GM10266 (cell line): Measurements from ENCODE around the gene ENAM.
A peak's percentile ranks its signal among the peaks of the same experiment; 100 is the strongest.
"Not testable (repeated sequence)": the region's sequence is repeated elsewhere in the genome, so short reads cannot be mapped to it uniquely, and the experiment has no call there.

Source experiments
- DNase-seq: peaks from one replicate; pipeline ENCODE4 v3.0.0; 2012; ENCODE audit errors: extremely low spot score
- TF ChIP-seq, protein P1 (sequence below): IDR thresholded peaks from 2 replicates; pipeline ENCODE4 v1.5.1; 2012; ENCODE audit warnings: mild to moderate bottlenecking, low read depth; ENCODE audit not compliant: control insufficient read depth, insufficient read depth; ENCODE audit errors: missing control alignments

Gene ENAM

DNA sequence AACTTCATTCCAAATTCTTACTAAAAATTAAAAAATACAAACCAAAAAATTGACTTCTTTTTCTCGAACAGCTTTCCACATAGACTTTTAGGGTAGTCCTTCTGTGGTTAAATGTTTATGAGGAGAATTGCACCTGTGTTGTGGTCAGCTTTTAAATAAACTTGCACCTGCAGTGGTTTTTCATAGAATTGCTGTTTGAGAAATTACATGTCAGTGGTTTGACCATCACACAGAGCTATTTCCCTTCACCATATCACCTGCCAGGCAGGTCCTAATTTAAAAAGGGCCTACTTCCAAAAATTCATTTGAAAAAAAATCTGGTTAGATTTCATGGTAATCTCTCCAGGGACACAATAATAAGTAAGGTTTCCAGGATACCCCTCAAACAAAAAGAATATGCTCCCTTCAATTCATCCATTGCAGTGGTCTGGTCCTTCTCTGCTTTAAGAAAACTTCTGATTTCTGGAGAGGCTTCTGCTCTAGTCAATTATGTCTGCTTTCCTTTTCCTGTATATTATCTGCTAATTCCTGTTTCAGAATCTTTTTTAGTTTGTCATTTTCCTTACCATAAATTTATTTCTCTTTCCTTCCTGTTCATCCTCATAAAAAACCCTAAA, 49.9 kb downstream of the ENAM start:
- peak; percentile 12 for DNase-seq
- TF ChIP-seq, protein P1, sequence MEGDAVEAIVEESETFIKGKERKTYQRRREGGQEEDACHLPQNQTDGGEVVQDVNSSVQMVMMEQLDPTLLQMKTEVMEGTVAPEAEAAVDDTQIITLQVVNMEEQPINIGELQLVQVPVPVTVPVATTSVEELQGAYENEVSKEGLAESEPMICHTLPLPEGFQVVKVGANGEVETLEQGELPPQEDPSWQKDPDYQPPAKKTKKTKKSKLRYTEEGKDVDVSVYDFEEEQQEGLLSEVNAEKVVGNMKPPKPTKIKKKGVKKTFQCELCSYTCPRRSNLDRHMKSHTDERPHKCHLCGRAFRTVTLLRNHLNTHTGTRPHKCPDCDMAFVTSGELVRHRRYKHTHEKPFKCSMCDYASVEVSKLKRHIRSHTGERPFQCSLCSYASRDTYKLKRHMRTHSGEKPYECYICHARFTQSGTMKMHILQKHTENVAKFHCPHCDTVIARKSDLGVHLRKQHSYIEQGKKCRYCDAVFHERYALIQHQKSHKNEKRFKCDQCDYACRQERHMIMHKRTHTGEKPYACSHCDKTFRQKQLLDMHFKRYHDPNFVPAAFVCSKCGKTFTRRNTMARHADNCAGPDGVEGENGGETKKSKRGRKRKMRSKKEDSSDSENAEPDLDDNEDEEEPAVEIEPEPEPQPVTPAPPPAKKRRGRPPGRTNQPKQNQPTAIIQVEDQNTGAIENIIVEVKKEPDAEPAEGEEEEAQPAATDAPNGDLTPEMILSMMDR: no peak

DNA sequence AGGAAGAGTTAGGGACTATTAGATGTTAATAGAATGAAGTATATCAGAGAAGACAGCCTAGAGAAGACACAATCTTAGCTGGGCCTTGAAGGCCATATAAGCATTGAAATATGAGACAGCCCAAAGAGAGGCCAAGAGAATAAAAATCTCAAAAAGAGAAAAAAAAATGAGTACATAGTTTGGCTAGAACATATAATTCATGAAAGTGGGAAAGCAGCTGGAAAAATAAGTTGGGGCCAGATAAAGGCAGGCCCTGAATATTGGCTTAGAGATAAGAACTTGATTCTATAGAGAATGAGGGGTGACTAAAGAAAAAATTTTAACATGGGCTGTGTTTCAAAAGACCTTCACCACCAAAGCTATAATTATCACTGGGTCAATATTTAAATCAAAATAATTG, 52.4 kb downstream of the ENAM start:
- TF ChIP-seq, protein P1: no peak
- no peak for DNase-seq

DNA sequence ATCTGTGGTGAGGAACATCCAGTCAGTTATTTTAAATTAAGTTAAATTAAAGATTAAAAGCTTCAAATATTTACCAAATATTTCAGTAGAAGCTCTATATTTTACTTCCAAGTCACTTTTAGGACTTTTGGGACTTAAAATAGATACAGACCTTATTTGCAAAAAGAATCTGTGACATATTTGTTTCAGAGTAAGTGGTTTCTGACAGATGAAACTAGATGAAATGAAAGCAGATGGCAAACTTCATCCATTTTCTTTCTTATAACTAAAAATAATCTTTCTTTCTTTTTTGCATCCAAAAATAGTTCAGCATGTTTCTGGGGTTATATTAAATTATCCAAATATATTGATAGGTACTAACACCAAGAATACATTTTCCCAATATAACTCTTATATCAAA, 53.2 kb downstream of the ENAM start:
- TF ChIP-seq, protein P1: no peak
- peak; percentile 24 for DNase-seq

DNA sequence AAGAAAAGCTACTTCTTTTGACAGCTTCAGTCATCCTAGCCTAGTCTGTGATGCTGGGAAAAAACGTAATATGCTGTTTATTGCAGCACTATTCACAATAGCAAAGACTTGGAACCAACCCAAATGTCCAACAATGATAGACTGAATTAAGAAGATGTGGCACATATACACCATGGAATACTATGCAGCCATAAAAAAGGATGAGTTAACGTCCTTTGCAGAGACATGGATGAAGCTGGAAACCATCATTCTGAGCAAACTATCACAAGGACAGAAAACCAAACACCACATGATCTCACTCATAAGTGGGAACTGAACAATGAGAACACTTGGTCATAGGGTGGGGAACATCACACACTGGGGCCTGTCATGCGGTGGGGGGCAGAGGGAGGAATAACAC, 53.6 kb downstream of the ENAM start:
- not testable (repeated sequence) for DNase-seq

DNA sequence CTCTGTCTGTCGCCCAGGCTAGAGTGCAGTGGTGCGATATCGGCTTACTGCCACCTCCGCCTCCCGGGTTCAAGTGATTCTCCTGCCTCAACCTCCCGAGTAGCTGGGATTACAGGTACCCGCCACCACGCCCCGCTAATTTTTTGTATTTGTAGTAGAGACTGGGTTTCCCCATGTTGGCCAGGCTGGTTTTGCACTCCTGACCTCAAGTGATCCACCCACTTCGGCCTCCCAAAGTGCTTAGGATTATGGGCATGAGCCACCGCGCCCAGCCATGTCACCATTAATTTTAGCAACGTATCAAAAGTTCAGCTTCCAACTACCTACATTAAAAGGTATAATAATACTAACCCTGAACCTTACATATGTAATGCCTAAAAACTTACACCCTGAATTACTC, 58.8 kb downstream of the ENAM start:
- TF ChIP-seq, protein P1: no peak

DNA sequence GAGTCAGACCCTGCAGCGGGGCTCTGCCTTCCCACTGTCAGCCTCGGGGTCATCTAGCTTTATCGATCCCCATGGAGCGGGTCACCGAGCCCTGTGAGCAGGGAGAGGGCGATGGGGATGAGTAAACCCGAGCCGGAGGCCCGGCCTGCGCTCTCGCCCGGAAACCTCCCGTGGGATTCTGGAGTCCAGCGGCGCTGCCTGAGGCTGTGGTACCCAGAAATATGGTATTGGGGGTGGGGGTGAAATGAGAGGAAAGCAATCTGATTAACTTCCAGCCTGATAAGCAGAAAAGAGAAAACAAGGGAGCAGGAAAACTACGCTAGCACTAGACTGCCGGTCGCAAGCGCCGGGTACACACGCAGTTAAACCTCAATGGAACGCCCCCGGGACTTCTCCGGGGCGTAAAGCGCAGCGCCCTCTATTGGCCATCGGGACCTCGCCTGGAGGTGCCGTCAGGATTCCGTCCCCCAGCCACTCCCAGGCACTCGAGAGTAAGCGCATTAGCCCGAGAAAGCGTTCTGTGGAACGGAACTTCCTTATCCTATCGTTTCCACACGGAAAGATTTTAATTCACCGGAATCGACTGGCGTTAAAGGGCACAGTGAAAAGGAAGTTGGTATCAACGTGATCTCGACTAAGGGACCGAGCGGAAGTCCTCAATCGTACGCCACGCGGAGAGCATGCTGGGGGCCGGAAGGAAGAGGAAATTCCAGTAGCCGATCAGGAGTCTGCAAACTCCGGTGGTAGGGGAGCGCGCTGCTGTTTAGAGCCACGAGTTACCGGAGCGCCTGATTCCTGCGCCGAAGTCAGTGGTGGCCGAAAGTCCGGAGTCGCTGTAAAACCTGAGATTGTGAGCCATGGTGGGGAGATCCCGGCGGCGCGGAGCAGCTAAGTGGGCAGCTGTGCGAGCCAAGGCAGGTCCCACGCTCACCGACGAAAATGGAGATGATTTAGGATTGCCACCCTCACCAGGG, 59.6 kb downstream of the ENAM start, which contains the start of gene UTP3:
TSS of gene UTP3 (plus strand) at position 712 of the 974 bp plus-strand sequence. CDS start at position 858, 146 bp downstream.
- TF ChIP-seq, protein P1: peak; percentile 95
- peak; percentile 74 for DNase-seq

More for the DNA sequence above, 58.8 kb downstream of the ENAM start:
- no peak for DNase-seq

DNA sequence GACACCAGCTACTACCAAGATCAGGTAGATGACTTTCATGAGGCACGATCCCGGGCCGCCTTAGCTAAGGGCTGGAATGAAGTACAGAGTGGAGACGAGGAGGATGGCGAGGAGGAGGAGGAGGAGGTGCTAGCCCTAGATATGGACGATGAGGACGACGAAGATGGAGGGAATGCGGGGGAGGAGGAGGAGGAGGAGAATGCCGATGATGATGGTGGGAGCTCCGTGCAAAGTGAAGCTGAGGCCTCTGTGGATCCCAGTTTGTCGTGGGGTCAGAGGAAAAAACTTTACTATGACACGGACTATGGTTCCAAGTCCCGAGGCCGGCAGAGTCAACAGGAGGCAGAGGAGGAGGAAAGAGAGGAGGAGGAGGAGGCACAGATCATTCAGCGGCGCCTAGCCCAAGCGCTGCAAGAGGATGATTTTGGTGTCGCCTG, 60.3 kb downstream of the ENAM start:
- DNase-seq: no peak
- TF ChIP-seq, protein P1: no peak
